ENCODE measurements around the gene TPM1. TPM values are rescaled to one million over a fixed set of nuclear protein-coding genes. Genes with fewer than 3 reads are reported as not detected.

The TPM1 gene
- total RNA-seq, 6 experiments from 2014 or later: 1,264 to 1,620 (median 1,342) TPM

GRCh38 chr15:63022663-63023062 is 19.9 kb upstream of the TPM1 start:
- TF ChIP-seq CTCF (IDR thresholded peaks at IDR 0.05): no peak
- Mint-ChIP-seq H3K36me3 (ENCODE audit: low read depth) (no peaks in the 10 kb centered on the region; the same call in 1 of the 2 replicates), H3K9me3 (0 out of 2 replicates have a peak, but pooled peaks cover 4% of the 10 kb centered on the region), H3K27me3 (ENCODE audit: insufficient read depth) (no peaks in the 10 kb centered on the region; the same call in 1 of the 2 replicates), H3K4me1 (ENCODE audit: low read depth) (peaks cover 62% of the 10 kb centered on the region), H3K4me3 (peak overlapping the region; percentile 70; the same call in 1 of the 2 replicates), H3K27ac (peak overlapping the region; percentile 91)
- no peak for DNase-seq

- 0 out of 2 replicates have a peak, but pooled peaks cover 2% of the 10 kb centered on the region for H3K9me3 Mint-ChIP-seq
- H3K36me3 Mint-ChIP-seq (ENCODE audit: low read depth): no peaks in the 10 kb centered on the region; the same call in 1 of the 2 replicates
- H3K4me3 Mint-ChIP-seq: peak overlapping the region; percentile 70
- H3K27me3 Mint-ChIP-seq (ENCODE audit: insufficient read depth): no peaks in the 10 kb centered on the region; the same call in 1 of the 2 replicates
- H3K4me1 Mint-ChIP-seq (ENCODE audit: low read depth): peaks cover 59% of the 10 kb centered on the region
- peak overlapping the region; percentile 91 for H3K27ac Mint-ChIP-seq
- no peak for TF ChIP-seq CTCF (IDR thresholded peaks at IDR 0.05)
- peak; percentile 94 for DNase-seq
Measured at GRCh38 chr15:63023351-63023945, 19.1 kb upstream of the TPM1 start.

- TF ChIP-seq CTCF (IDR thresholded peaks at IDR 0.05): no peak
- Mint-ChIP-seq H3K4me3 (no peak overlapping the region), H3K9me3 (no peaks in the 10 kb centered on the region), H3K27me3 (ENCODE audit: insufficient read depth) (no peaks in the 10 kb centered on the region; the same call in 1 of the 2 replicates), H3K4me1 (ENCODE audit: low read depth) (peaks cover 51% of the 10 kb centered on the region), H3K27ac (no peak overlapping the region), H3K36me3 (ENCODE audit: low read depth) (no peaks in the 10 kb centered on the region; the same call in 1 of the 2 replicates)
- no peak for DNase-seq
Measured at GRCh38 chr15:63025460-63025859, 17.1 kb upstream of the TPM1 start.

- H3K27ac Mint-ChIP-seq: no peak overlapping the region
- no peaks in the 10 kb centered on the region for H3K9me3 Mint-ChIP-seq
- no peaks in the 10 kb centered on the region; the same call in 1 of the 2 replicates for H3K36me3 Mint-ChIP-seq (ENCODE audit: low read depth)
- no peaks in the 10 kb centered on the region; the same call in 1 of the 2 replicates for H3K27me3 Mint-ChIP-seq (ENCODE audit: insufficient read depth)
- H3K4me3 Mint-ChIP-seq: no peak overlapping the region
- DNase-seq: no peak
- peaks cover 38% of the 10 kb centered on the region for H3K4me1 Mint-ChIP-seq (ENCODE audit: low read depth)
- no peak for TF ChIP-seq CTCF (IDR thresholded peaks at IDR 0.05)
Measured at GRCh38 chr15:63027646-63028045, 14.9 kb upstream of the TPM1 start.

GRCh38 chr15:63028442-63029110 is 14.0 kb upstream of the TPM1 start:
- no peak for DNase-seq
- Mint-ChIP-seq H3K27ac (no peak overlapping the region), H3K9me3 (no peaks in the 10 kb centered on the region), H3K4me3 (no peak overlapping the region), H3K27me3 (ENCODE audit: insufficient read depth) (no peaks in the 10 kb centered on the region; the same call in 1 of the 2 replicates), H3K4me1 (ENCODE audit: low read depth) (peaks cover 29% of the 10 kb centered on the region), H3K36me3 (ENCODE audit: low read depth) (no peaks in the 10 kb centered on the region; the same call in 1 of the 2 replicates)
- TF ChIP-seq CTCF (IDR thresholded peaks at IDR 0.05): no peak
